K562 (cell line): Measurements from ENCODE around the gene PROK1. TPM values are rescaled to one million over a fixed set of nuclear protein-coding genes. Genes with fewer than 3 reads are reported as not detected.

Source experiments
- ATAC-seq: fragments of 200-7000 bp; cut with Tn5 transposase; 3 replicates; pipeline ENCODE4 v1.9.1; 2020; ENCODE audit warnings: moderate library complexity
- BruUV-seq: library from RNA; stranded (reverse); fragments of 400-500 nt; replicated peaks from 2 replicates; lab custom pipeline; 2021; lab: Mats Ljungman, UMichigan
- CTCF ChIA-PET: fragments of 300-600 bp; formaldehyde crosslinking; extraction: SDS; loops from one replicate; lab custom pipeline; 2021; ENCODE audit warnings: low intra/inter-chr PET ratio; lab: Yijun Ruan, JAX
- POLR2A ChIA-PET: fragments of 300-600, 350-650 bp; sonication (Branson Sonifier 250); formaldehyde crosslinking; extraction: SDS; loops from one replicate; lab custom pipeline; 2021; ENCODE audit warnings: antibody characterized with exemption, inconsistent platforms; lab: Yijun Ruan, JAX
- DNase-seq, 4 experiments: peaks; one replicate each; pipeline versions ENCODE4 v3.0.0 to v3.0.0-alpha.2; 2011 to 2018; ENCODE audit warnings: low spot score in 3 of 4, mixed read lengths in 3 of 4; ENCODE audit errors: extremely low read depth in 1 of 4
- FAIRE-seq: peaks from 2 replicates; lab custom pipeline; 2011; peaks lifted over from hg19 to GRCh38; lab: Jason Lieb, UNC
- H2AFZ ChIP-seq: 2 replicates; pipeline ENCODE4 v1.6.0; 2011; ENCODE audit warnings: low read depth, low read length, control low read depth, inconsistent platforms
- H3K27ac ChIP-seq: fragments of 200-600 bp; 3 replicates; pipeline ENCODE4 v1.8.0; 2011; ENCODE audit warnings: low read depth, mild to moderate bottlenecking, control low read depth, inconsistent platforms, low read length, moderate library complexity, mixed read lengths; ENCODE audit errors: extremely low read depth
- H3K27me3 ChIP-seq, 2 experiments: fragments of 300-600 bp in 1 of 2; 2 replicates in 1 of 2; 3 replicates in 1 of 2; pipeline versions ENCODE4 v1.6.0 to v1.8.0; 2011; ENCODE audit warnings: inconsistent platforms in 2 of 2, low read length in 2 of 2, mild to moderate bottlenecking in 1 of 2, mixed read lengths in 1 of 2, moderate library complexity in 1 of 2; ENCODE audit not compliant: control insufficient read depth in 2 of 2, insufficient read depth in 2 of 2
- H3K36me3 ChIP-seq: fragments of 300-600 bp; 3 replicates; pipeline ENCODE4 v1.8.0; 2011; ENCODE audit warnings: mild to moderate bottlenecking, low read length, inconsistent platforms; ENCODE audit not compliant: control insufficient read depth, insufficient read depth
- H3K4me1 ChIP-seq, 2 experiments: fragments of 200-600 bp in 1 of 2; replicated peaks in 1 of 2; 2 replicates in 1 of 2; 3 replicates in 1 of 2; pipeline versions ENCODE4 v1.5.1 to v1.8.0; 2011; ENCODE audit warnings: inconsistent platforms in 2 of 2, low read length in 2 of 2, mild to moderate bottlenecking in 1 of 2, mixed read lengths in 1 of 2, moderate library complexity in 1 of 2; ENCODE audit not compliant: control insufficient read depth in 2 of 2, insufficient read depth in 2 of 2
- H3K4me2 ChIP-seq: 2 replicates; pipeline ENCODE4 v1.6.1; 2011; ENCODE audit warnings: low read length, control low read depth, inconsistent platforms, mixed read lengths; ENCODE audit not compliant: insufficient read depth
- H3K4me3 ChIP-seq: fragments of 200-600 bp; sonication (generic), shearing (Covaris generic); 2 replicates; pipeline ENCODE4 v1.5.1; 2016; ENCODE audit warnings: control low read depth, inconsistent platforms
- H3K79me2 ChIP-seq: fragments of 200-600 bp; 3 replicates; pipeline ENCODE4 v1.8.0; 2011; ENCODE audit warnings: low read length, inconsistent platforms; ENCODE audit not compliant: control insufficient read depth, insufficient read depth
- H3K9ac ChIP-seq, 2 experiments: 2 replicates each; pipeline versions ENCODE4 v1.6.0 to v1.6.1; 2011; ENCODE audit warnings: low read depth in 2 of 2, low read length in 2 of 2, control low read depth in 1 of 2, inconsistent platforms in 1 of 2, mild to moderate bottlenecking in 1 of 2, mixed read lengths in 1 of 2; ENCODE audit not compliant: insufficient read depth in 1 of 2
- H3K9me1 ChIP-seq: one replicate; pipeline ENCODE4 v1.6.0; 2011; ENCODE audit warnings: inconsistent platforms, mild to moderate bottlenecking, low read length, moderate library complexity; ENCODE audit not compliant: control insufficient read depth, insufficient read depth
- H3K9me3 ChIP-seq: replicated peaks from 2 replicates; pipeline ENCODE4 v1.5.1; 2011; ENCODE audit warnings: low read depth, low read length, inconsistent platforms; ENCODE audit not compliant: control insufficient read depth, insufficient read depth
- H4K20me1 ChIP-seq: replicated peaks from 2 replicates; pipeline ENCODE4 v1.6.1; 2011; ENCODE audit warnings: low read length, inconsistent platforms, mixed read lengths; ENCODE audit not compliant: control insufficient read depth, insufficient read depth
- CEBPG ChIP-seq, 3 experiments: fragments of 200-800 bp in 1 of 3; sonication (Bioruptor generic) in 1 of 3; sonication (generic) in 1 of 3; formaldehyde crosslinking in 1 of 3; IDR thresholded peaks in 2 of 3; conservative IDR thresholded peaks in 1 of 3; 2 replicates each; pipeline versions ENCODE4 v1.6.1 to v1.8.0; 2016 to 2022; ENCODE audit warnings: missing compliant biosample characterization in 2 of 3, missing genetic modification characterization in 2 of 3, mild to moderate bottlenecking in 1 of 3, missing genetic modification reagents in 1 of 3
- HOMEZ ChIP-seq: fragments of 250-450 bp; sonication (Bioruptor Pico); IDR thresholded peaks from 2 replicates; pipeline ENCODE4 v1.4.0; 2020; ENCODE audit warnings: mild to moderate bottlenecking, moderate library complexity
- ILK ChIP-seq: fragments of 450-650 bp; IDR thresholded peaks from 2 replicates; pipeline ENCODE4 v1.6.1; 2016; ENCODE audit warnings: missing genetic modification characterization, low read depth, mild to moderate bottlenecking, missing compliant biosample characterization, moderate library complexity, borderline replicate concordance
- LEF1 ChIP-seq: fragments of 450-650 bp; IDR thresholded peaks from 2 replicates; pipeline ENCODE4 v1.6.1; 2016; ENCODE audit warnings: mild to moderate bottlenecking
- MXD1 ChIP-seq: fragments of 250-450 bp; sonication (Bioruptor Pico); IDR thresholded peaks from 2 replicates; pipeline ENCODE4 v1.8.0; 2021; ENCODE audit warnings: borderline replicate concordance, mild to moderate bottlenecking, moderate library complexity; ENCODE audit not compliant: poor library complexity, severe bottlenecking
- SIN3B ChIP-seq: fragments of 450-650 bp; IDR thresholded peaks from 2 replicates; pipeline ENCODE4 v1.6.1; 2017; ENCODE audit warnings: low read depth, mild to moderate bottlenecking, moderate library complexity
- SIRT6 ChIP-seq: IDR thresholded peaks from one replicate; pipeline ENCODE4 v1.6.1; 2012; ENCODE audit warnings: low read depth, mild to moderate bottlenecking, control low read depth, inconsistent platforms, low read length, moderate library complexity
- UBTF ChIP-seq, 2 experiments: IDR thresholded peaks; 2 replicates each; pipeline ENCODE4 v1.6.1; 2012; ENCODE audit warnings: improper control_type of control experiment in 2 of 2, low read depth in 2 of 2, low read length in 2 of 2, borderline replicate concordance in 1 of 2
- ZBTB17 ChIP-seq: fragments of 450-650 bp; formaldehyde crosslinking; IDR thresholded peaks from 2 replicates; pipeline ENCODE4 v1.4.0; 2020; ENCODE audit warnings: mild to moderate bottlenecking
- ZNF121 ChIP-seq: sonication (generic); formaldehyde crosslinking; conservative IDR thresholded peaks from 2 replicates; pipeline ENCODE4 v1.8.0; 2022; ENCODE audit warnings: missing genetic modification reagents
- ZNF143 ChIP-seq: sonication (generic); formaldehyde crosslinking; IDR thresholded peaks from 2 replicates; pipeline ENCODE4 v1.9.0; 2022; ENCODE audit warnings: mild to moderate bottlenecking, missing genetic modification reagents
- ZNF592 ChIP-seq: fragments of 450-650 bp; IDR thresholded peaks from 2 replicates; pipeline ENCODE4 v1.6.1; 2017; ENCODE audit warnings: antibody characterized with exemption, mild to moderate bottlenecking
- WGBS: fragments of 100-300 bp; shearing (Covaris generic); methylation state at CpG from one replicate; pipeline ENCODE4 v1.1.6; 2016; ENCODE audit warnings: low coverage, mixed read lengths; ENCODE audit not compliant: insufficient coverage; ENCODE audit errors: missing lambda C conversion rate; 5-methylcytosine and 5-hydroxymethylcytosine counted together
- in situ Hi-C: fragments of 300-500 bp; cut with MboI; formaldehyde crosslinking; loops from 4 replicates; pipeline ENCODE4 v1.15.0; 2018; ENCODE audit warnings: inconsistent platforms, mixed read lengths
- intact Hi-C: fragments of 100-400 bp; cut with micrococcal nuclease; formaldehyde crosslinking; loops from 2 replicates; pipeline ENCODE4 v1.14.2; 2022
- polyA plus RNA-seq, 8 experiments: library from polyadenylated mRNA; depleted of rRNA in 4 of 8; stranded (reverse) in 5 of 8; unstranded in 3 of 8; fragments of >200 nt; fragmentation: Nextera tagmentation in 2 of 8; fragmentation: Illumina TruSeq in 1 of 8; extraction: Ambion mirVana in 2 of 8; extraction: Trizol in 1 of 8; gene quantifications; 2 replicates each; pipeline versions ENCODE4 v1.2.1 to v1.2.3, GENCODE V29; 2011 to 2014; ENCODE audit warnings: inconsistent platforms in 1 of 8, missing spikeins in 1 of 8
- total RNA-seq, 7 experiments: library from RNA; depleted of rRNA in 6 of 7; stranded (reverse); fragments of >200 nt in 6 of 7; fragmentation: Illumina TruSeq in 2 of 7; extraction: Trizol in 2 of 7; gene quantifications; 2 replicates each; pipeline versions ENCODE4 v1.2.1 to v1.2.3, GENCODE V29; 2011 to 2021; ENCODE audit warnings: low replicate concordance in 1 of 7

Gene PROK1
- total and polyA plus RNA-seq, 9 of the 15 experiments (the other 6 are each of a cell fraction or from before 2014, with no cell fraction given): 0.15 TPM; not detected in 8

- Histone ChIP-seq H4K20me1 (no peaks in the 10 kb centered on the region; the same call in none of the 2 replicates), H3K36me3 (no peaks in the 10 kb centered on the region), H2AFZ (no peak overlapping the region), H3K9ac (no peak overlapping the region; a peak in 1 of 4 replicates), H3K9me1 (no peaks in the 10 kb centered on the region), H3K4me1 (no peaks in the 10 kb centered on the region), H3K27ac (no peak overlapping the region), H3K9me3 (no peaks in the 10 kb centered on the region), H3K79me2 (no peaks in the 10 kb centered on the region), H3K27me3 (peaks cover 36 to 71% of the 10 kb centered on the region in 2 experiments; a peak in 4 of 5 replicates), H3K4me2 (no peak overlapping the region), H3K4me3 (no peak overlapping the region)
- POLR2A ChIA-PET: interaction anchor here (1.1 kb wide), 2 partner anchors 9 kb away, joined by 3 to 4 read pairs; no protein-coding TSS in a partner anchor
- intact Hi-C loops (no loop called here), in situ Hi-C loops (no loop called here)
- CTCF ChIA-PET: no interaction called here
- no TSS peak for BruUV-seq
- DNase-seq (no peak), FAIRE-seq (no peak), ATAC-seq (no peak)
- 0% methylated on average over 7 of the region's 7 CpGs for WGBS
- TF ChIP-seq SIRT6: no peak
- TF ChIP-seq SIN3B: no peak
- no peak for TF ChIP-seq ILK (tag)
- TF ChIP-seq CEBPG (CRISPR knock-in tag; IDR thresholded peaks at IDR 0.05): no peak
- TF ChIP-seq CEBPG (tag; conservative IDR thresholded peaks at IDR 0.05 in 1 of 2, IDR thresholded peaks at IDR 0.05 in 1 of 2): no peak
- no peak for TF ChIP-seq ZNF592
- no peak for TF ChIP-seq UBTF (IDR thresholded peaks at IDR 0.05; ENCODE audit: borderline replicate concordance in 1 of 2, low read depth in 2 of 2, low read length in 2 of 2)
- TF ChIP-seq ZNF121: no peak
- no peak for TF ChIP-seq HOMEZ (CRISPR knock-in tag)
- no peak for TF ChIP-seq ZBTB17
- TF ChIP-seq ZNF143 (CRISPR knock-in tag): no peak
- no peak for TF ChIP-seq LEF1
- no peak for TF ChIP-seq MXD1 (CRISPR knock-in tag)
Observed at GRCh38 chr1:110504226-110504625, 53.3 kb downstream of the PROK1 start.
